ENCODE data around the gene BAIAP2L1.
"Not testable (repeated sequence)": the region's sequence is repeated elsewhere in the genome, so short reads cannot be mapped to it uniquely, and the experiment has no call there.

The BAIAP2L1 gene

DNA sequence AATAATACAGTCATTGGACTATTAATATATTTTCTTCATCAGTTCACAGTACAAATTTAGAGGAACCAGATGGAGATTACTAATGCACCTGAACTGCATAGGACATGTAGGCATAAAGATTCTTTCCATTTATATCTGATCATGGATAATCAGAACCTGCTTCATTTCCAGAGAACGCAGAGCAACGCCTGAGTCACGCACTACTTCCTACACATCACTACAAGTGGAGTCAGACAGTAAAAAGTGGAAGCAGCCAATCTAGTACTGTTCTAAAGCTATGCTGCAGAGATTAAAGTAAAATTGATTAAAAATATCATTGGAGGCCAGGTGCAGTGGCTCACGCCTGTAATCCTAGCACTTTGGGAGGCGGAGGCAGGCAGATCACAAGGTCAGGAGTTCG lies 76.1 kb downstream of the BAIAP2L1 start:
- H3K4me3 ChIP-seq (ENCODE audit: low read depth, low read length): no peak overlapping the region
- TF ChIP-seq CTCF (conservative IDR thresholded peaks at IDR 0.05; ENCODE audit: low read depth, low read length): no peak
- DNase-seq (ENCODE audit: low read depth): no peak

DNA sequence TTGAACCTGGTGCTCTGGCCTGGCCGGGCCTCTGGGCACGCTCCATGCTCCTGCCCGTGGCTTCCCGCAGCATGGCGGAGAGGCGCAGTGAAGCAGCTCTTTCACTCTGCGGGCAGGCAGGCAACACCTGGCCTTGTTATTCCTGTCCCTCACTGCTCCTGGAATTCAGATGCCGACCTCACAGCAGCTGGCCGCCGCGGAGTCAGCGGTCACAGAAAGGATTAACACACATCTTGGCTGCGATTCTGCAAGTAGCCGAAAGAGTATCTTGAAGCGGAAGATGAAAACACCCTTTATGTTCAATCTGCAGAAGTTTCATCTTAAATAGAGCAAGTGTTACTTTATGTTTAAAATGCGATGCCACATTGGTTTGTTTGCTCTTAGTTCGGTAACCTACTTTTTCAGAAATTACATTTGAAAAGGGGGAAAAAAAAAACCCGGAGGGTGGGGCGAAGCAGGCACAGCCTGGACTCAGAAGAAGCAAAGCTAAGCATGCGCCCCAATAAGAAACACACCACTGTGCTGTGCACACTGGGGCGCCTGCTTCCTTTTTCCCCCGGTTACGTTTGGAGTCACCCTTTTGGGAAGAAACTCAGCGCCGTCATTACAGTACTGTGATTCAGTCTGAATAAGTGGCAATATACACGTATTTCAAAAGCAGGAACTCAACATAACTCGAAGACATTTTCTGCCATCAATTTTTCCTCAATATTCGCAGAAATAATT lies 77.1 kb downstream of the BAIAP2L1 start:
- no peak for TF ChIP-seq CTCF (conservative IDR thresholded peaks at IDR 0.05; ENCODE audit: low read depth, low read length)

GRCh38 chr7:98322331-98323270 lies 78.3 kb downstream of the BAIAP2L1 start:
- peak; percentile 24 for DNase-seq (ENCODE audit: low read depth)
- H3K4me3 ChIP-seq (ENCODE audit: low read depth, low read length): no peak overlapping the region
- TF ChIP-seq CTCF (conservative IDR thresholded peaks at IDR 0.05; ENCODE audit: low read depth, low read length): no peak

More for the DNA sequence above, 77.1 kb downstream of the BAIAP2L1 start:
- DNase-seq (ENCODE audit: low read depth): peak; percentile 85
- peak overlapping the region; percentile 52 for H3K4me3 ChIP-seq (ENCODE audit: low read depth, low read length)

- TF ChIP-seq CTCF (conservative IDR thresholded peaks at IDR 0.05; ENCODE audit: low read depth, low read length): no peak
- DNase-seq (ENCODE audit: low read depth): peak; percentile 30
- H3K4me3 ChIP-seq (ENCODE audit: low read depth, low read length): no peak overlapping the region
These were observed 79.6 kb downstream of the BAIAP2L1 start for GRCh38 chr7:98321301-98321700.

DNA sequence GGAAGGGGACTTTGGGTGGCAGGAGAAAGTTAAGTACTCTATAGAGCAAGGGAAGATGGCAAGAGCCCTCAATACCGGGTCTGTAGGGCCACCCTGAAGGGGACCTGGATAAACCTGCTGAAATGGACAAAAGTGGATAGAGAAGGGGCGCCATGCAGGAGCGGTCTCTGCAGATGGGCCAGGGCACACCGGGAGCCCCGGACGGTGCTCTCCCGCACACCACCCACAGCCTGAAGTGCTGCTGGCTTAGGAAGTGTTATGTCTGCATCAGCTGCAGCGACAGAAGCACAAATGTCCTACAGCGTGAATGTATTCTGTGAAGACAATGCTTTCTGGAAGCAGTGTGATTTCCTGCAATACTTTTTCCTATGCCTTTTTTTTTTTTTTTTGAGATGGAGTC lies 81.7 kb downstream of the BAIAP2L1 start:
- no peak overlapping the region for H3K4me3 ChIP-seq (ENCODE audit: low read depth, low read length)
- DNase-seq (ENCODE audit: low read depth): no peak
- TF ChIP-seq CTCF (conservative IDR thresholded peaks at IDR 0.05; ENCODE audit: low read depth, low read length): no peak

- no peak for TF ChIP-seq CTCF (conservative IDR thresholded peaks at IDR 0.05; ENCODE audit: low read depth, low read length)
- H3K4me3 ChIP-seq (ENCODE audit: low read depth, low read length): no peak overlapping the region
- no peak for DNase-seq (ENCODE audit: low read depth)
These were observed 83.4 kb downstream of the BAIAP2L1 start for GRCh38 chr7:98317366-98318040.

- DNase-seq (ENCODE audit: low read depth); H3K4me3 ChIP-seq (ENCODE audit: low read depth, low read length): not testable (repeated sequence)
These were observed 84.8 kb downstream of the BAIAP2L1 start for GRCh38 chr7:98315994-98316527.

Measured in choroid plexus epithelial cell (primary cell).